SK-N-SH (cell line): ENCODE measurements around the gene SDSL. TPM values are rescaled to one million over a fixed set of nuclear protein-coding genes. Genes with fewer than 3 reads are reported as not detected.

Experiments used
- CTCF ChIA-PET: fragments of 300-600, 350-600 bp; formaldehyde crosslinking; extraction: SDS; loops from one replicate; lab custom pipeline; 2021; lab: Yijun Ruan, JAX
- POLR2A ChIA-PET: fragments of 350-600 bp; sonication (Branson Sonifier 250); formaldehyde crosslinking; extraction: SDS; loops from one replicate; lab custom pipeline; 2020; ENCODE audit warnings: antibody characterized with exemption, inconsistent platforms; lab: Yijun Ruan, JAX
- DNase-seq: peaks from one replicate; pipeline ENCODE4 v3.0.0; 2012
- H2AFZ ChIP-seq: fragments of 200-600 bp; sonication (generic); 2 replicates; pipeline ENCODE4 v1.8.1; 2016; ENCODE audit warnings: antibody characterized with exemption, mild to moderate bottlenecking, low read depth
- H3F3A ChIP-seq: fragments of 200-600 bp; sonication (generic); replicated peaks from 2 replicates; pipeline ENCODE3; 2016; ENCODE audit warnings: antibody characterized with exemption, mild to moderate bottlenecking; ENCODE audit not compliant: insufficient read depth
- H3K27ac ChIP-seq, 2 experiments: fragments of 200-500 bp in 1 of 2; fragments of 200-600 bp in 1 of 2; sonication (Bioruptor generic) in 1 of 2; sonication (generic), shearing (Covaris generic) in 1 of 2; 2 replicates each; pipeline versions ENCODE4 v1.5.1 to v1.6.1; 2014 to 2016; ENCODE audit warnings: low read depth in 2 of 2, inconsistent platforms in 1 of 2, low read length in 1 of 2, mild to moderate bottlenecking in 1 of 2, mixed read lengths in 1 of 2
- H3K27me3 ChIP-seq: fragments of 200-600 bp; sonication (generic), shearing (Covaris generic); 2 replicates; pipeline ENCODE4 v1.6.1; 2016; ENCODE audit warnings: mixed run types; ENCODE audit not compliant: insufficient read depth
- H3K36me3 ChIP-seq, 2 experiments: fragments of 200-500 bp in 1 of 2; fragments of 200-600 bp in 1 of 2; sonication (Bioruptor generic) in 1 of 2; sonication (generic) in 1 of 2; replicated peaks in 1 of 2; 2 replicates each; pipeline versions ENCODE3 to v1.5.1; 2014 to 2016; ENCODE audit warnings: low read length in 1 of 2, mild to moderate bottlenecking in 1 of 2; ENCODE audit not compliant: insufficient read depth in 2 of 2, control insufficient read depth in 1 of 2
- H3K4me1 ChIP-seq, 2 experiments: fragments of 200-500 bp in 1 of 2; fragments of 200-600 bp in 1 of 2; sonication (Bioruptor generic) in 1 of 2; sonication (generic), shearing (Covaris generic) in 1 of 2; 2 replicates each; pipeline versions ENCODE4 v1.5.1 to v1.6.1; 2014 to 2016; ENCODE audit warnings: low read depth in 1 of 2, low read length in 1 of 2, mixed run types in 1 of 2; ENCODE audit not compliant: insufficient read depth in 2 of 2, control insufficient read depth in 1 of 2
- H3K4me2 ChIP-seq: fragments of 200-600 bp; sonication (generic), shearing (Covaris generic); 2 replicates; pipeline ENCODE4 v1.6.1; 2017; ENCODE audit warnings: mixed run types
- H3K4me3 ChIP-seq, 2 experiments: fragments of 200-500 bp in 1 of 2; fragments of 200-600 bp in 1 of 2; sonication (Bioruptor generic) in 1 of 2; sonication (generic), shearing (Covaris generic) in 1 of 2; 2 replicates each; pipeline versions ENCODE4 v1.5.1 to v1.8.1; 2014 to 2016; ENCODE audit warnings: low read depth in 2 of 2, inconsistent platforms in 1 of 2, low read length in 1 of 2, mild to moderate bottlenecking in 1 of 2, mixed read lengths in 1 of 2, moderate library complexity in 1 of 2
- H3K79me2 ChIP-seq: fragments of 200-600 bp; sonication (generic); 2 replicates; pipeline ENCODE4 v1.8.1; 2017; ENCODE audit warnings: mild to moderate bottlenecking; ENCODE audit not compliant: insufficient read depth
- H3K9ac ChIP-seq: fragments of 200-600 bp; sonication (generic); 2 replicates; pipeline ENCODE4 v1.6.1; 2017; ENCODE audit warnings: mixed run types
- H3K9me2 ChIP-seq: fragments of 200-600 bp; sonication (generic); 2 replicates; pipeline ENCODE4 v1.6.1; 2017; ENCODE audit warnings: mixed run types
- H3K9me3 ChIP-seq: fragments of 200-600 bp; sonication (generic); 2 replicates; pipeline ENCODE4 v1.6.1; 2017; ENCODE audit warnings: mixed run types, mild to moderate bottlenecking, moderate library complexity
- H4K20me1 ChIP-seq: fragments of 200-600 bp; sonication (generic); 2 replicates; pipeline ENCODE4 v1.6.1; 2017; ENCODE audit warnings: mild to moderate bottlenecking, mixed run types; ENCODE audit not compliant: insufficient read depth
- EZH2phosphoT487 ChIP-seq: fragments of 200-600 bp; sonication (generic); IDR thresholded peaks from 2 replicates; pipeline ENCODE4 v1.6.1; 2017; ENCODE audit warnings: low read depth, mixed run types, mild to moderate bottlenecking, antibody characterized with exemption, moderate library complexity, borderline replicate concordance
- FOSL2 ChIP-seq: IDR thresholded peaks from 2 replicates; pipeline ENCODE4 v1.4.0; 2012; ENCODE audit warnings: low read depth, mild to moderate bottlenecking, moderate library complexity, borderline replicate concordance
- FOXJ3 ChIP-seq: sonication (generic); formaldehyde crosslinking; IDR thresholded peaks from 2 replicates; pipeline ENCODE4 v1.5.1; 2020; ENCODE audit warnings: mild to moderate bottlenecking, missing genetic modification reagents
- FOXM1 ChIP-seq: IDR thresholded peaks from 2 replicates; pipeline ENCODE4 v1.4.0; 2012; ENCODE audit warnings: low read depth, mild to moderate bottlenecking
- GABPA ChIP-seq: IDR thresholded peaks from 2 replicates; pipeline ENCODE4 v1.4.0; 2012; ENCODE audit warnings: low read depth, mild to moderate bottlenecking
- GATA2 ChIP-seq: sonication (generic); formaldehyde crosslinking; IDR thresholded peaks from 2 replicates; pipeline ENCODE4 v1.5.0; 2020; ENCODE audit warnings: mild to moderate bottlenecking, missing genetic modification reagents
- JUND ChIP-seq: IDR thresholded peaks from 2 replicates; pipeline ENCODE4 v1.4.0; 2012
- MXI1 ChIP-seq: IDR thresholded peaks from 2 replicates; pipeline ENCODE4 v1.6.1; 2012; ENCODE audit warnings: mild to moderate bottlenecking, low read depth, low read length, improper control_type of control experiment
- NFIC ChIP-seq: IDR thresholded peaks from 2 replicates; pipeline ENCODE4 v1.4.0; 2012; ENCODE audit warnings: borderline replicate concordance
- POLR2AphosphoS5 ChIP-seq: IDR thresholded peaks from 2 replicates; pipeline ENCODE4 v1.6.1; 2012; ENCODE audit warnings: low read depth, low read length
- RCOR1 ChIP-seq: fragments of 150-350 bp; IDR thresholded peaks from 2 replicates; pipeline ENCODE4 v1.6.1; 2017; ENCODE audit warnings: antibody characterized with exemption, low read length
- RFX5 ChIP-seq: IDR thresholded peaks from 2 replicates; pipeline ENCODE4 v1.6.1; 2012; ENCODE audit warnings: mild to moderate bottlenecking, improper control_type of control experiment, low read length
- RXRA ChIP-seq: IDR thresholded peaks from 2 replicates; pipeline ENCODE4 v1.4.0; 2012; ENCODE audit warnings: low read depth, mild to moderate bottlenecking, borderline replicate concordance
- SIN3A ChIP-seq: IDR thresholded peaks from 2 replicates; pipeline ENCODE4 v1.6.1; 2012; ENCODE audit warnings: low read depth, mild to moderate bottlenecking, low read length, moderate library complexity, borderline replicate concordance
- TAF1 ChIP-seq: IDR thresholded peaks from 2 replicates; pipeline ENCODE4 v1.6.1; 2012; ENCODE audit warnings: low read depth, mild to moderate bottlenecking, low read length, moderate library complexity, borderline replicate concordance
- YY1 ChIP-seq: IDR thresholded peaks from 2 replicates; pipeline ENCODE4 v1.4.0; 2012; ENCODE audit warnings: low read depth, mild to moderate bottlenecking
- WGBS: methylation state at CpG from one replicate; pipeline ENCODE4 v1.1.6; 2017; ENCODE audit warnings: low lambda C conversion rate; 5-methylcytosine and 5-hydroxymethylcytosine counted together
- polyA plus RNA-seq, 3 experiments: library from polyadenylated mRNA; depleted of rRNA; stranded (reverse); fragments of >200 nt; gene quantifications; 2 replicates each; pipeline ENCODE4 v1.2.3, GENCODE V29; 2012
- TF ChIP-seq, protein P1 (sequence below): fragments of 200-600 bp; sonication (generic); IDR thresholded peaks from 2 replicates; pipeline ENCODE4 v1.6.1; 2017; ENCODE audit warnings: antibody characterized with exemption, mild to moderate bottlenecking, moderate library complexity
- TF ChIP-seq, protein P2 (sequence below): IDR thresholded peaks from 2 replicates; pipeline ENCODE4 v1.4.0; 2012; ENCODE audit warnings: low read depth, borderline replicate concordance
- TF ChIP-seq, protein P3 (sequence below): IDR thresholded peaks from 2 replicates; pipeline ENCODE4 v1.4.0; 2012; ENCODE audit warnings: low read depth
- TF ChIP-seq, protein P4 (sequence below): IDR thresholded peaks from 2 replicates; pipeline ENCODE4; 2012

SDSL gene
- polyA plus RNA-seq, 1 of the 3 experiments (the other 2 are of a cell fraction) = 33.7 TPM

DNA sequence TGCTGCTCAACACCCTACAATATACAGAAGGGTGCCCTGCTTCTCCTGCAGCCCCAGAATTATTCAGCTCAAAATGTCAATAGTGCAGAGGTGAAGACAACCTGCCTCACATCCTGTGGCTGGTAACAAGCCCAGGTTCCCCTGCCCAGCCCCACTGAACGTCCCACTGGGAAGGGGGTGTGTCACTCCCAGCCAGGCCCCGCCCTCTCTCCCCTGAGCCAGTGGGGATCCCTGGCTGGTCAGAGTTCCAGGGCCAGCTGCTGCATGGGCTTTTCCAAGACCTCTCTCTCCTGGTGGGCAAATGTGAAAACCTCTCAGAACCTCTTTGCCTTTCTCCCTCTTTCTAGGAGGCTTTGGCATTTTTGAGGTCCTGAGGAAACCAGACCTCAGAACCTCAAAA, 63.1 kb downstream of the SDSL start (continued):
- TF ChIP-seq POLR2AphosphoS5 (no peak), RXRA (no peak), FOSL2 (no peak), FOXJ3 (CRISPR knock-in tag) (no peak), RCOR1 (no peak), MXI1 (no peak), RFX5 (no peak)
- TF ChIP-seq, protein P1, sequence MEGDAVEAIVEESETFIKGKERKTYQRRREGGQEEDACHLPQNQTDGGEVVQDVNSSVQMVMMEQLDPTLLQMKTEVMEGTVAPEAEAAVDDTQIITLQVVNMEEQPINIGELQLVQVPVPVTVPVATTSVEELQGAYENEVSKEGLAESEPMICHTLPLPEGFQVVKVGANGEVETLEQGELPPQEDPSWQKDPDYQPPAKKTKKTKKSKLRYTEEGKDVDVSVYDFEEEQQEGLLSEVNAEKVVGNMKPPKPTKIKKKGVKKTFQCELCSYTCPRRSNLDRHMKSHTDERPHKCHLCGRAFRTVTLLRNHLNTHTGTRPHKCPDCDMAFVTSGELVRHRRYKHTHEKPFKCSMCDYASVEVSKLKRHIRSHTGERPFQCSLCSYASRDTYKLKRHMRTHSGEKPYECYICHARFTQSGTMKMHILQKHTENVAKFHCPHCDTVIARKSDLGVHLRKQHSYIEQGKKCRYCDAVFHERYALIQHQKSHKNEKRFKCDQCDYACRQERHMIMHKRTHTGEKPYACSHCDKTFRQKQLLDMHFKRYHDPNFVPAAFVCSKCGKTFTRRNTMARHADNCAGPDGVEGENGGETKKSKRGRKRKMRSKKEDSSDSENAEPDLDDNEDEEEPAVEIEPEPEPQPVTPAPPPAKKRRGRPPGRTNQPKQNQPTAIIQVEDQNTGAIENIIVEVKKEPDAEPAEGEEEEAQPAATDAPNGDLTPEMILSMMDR = no peak
- TF ChIP-seq, protein P2, sequence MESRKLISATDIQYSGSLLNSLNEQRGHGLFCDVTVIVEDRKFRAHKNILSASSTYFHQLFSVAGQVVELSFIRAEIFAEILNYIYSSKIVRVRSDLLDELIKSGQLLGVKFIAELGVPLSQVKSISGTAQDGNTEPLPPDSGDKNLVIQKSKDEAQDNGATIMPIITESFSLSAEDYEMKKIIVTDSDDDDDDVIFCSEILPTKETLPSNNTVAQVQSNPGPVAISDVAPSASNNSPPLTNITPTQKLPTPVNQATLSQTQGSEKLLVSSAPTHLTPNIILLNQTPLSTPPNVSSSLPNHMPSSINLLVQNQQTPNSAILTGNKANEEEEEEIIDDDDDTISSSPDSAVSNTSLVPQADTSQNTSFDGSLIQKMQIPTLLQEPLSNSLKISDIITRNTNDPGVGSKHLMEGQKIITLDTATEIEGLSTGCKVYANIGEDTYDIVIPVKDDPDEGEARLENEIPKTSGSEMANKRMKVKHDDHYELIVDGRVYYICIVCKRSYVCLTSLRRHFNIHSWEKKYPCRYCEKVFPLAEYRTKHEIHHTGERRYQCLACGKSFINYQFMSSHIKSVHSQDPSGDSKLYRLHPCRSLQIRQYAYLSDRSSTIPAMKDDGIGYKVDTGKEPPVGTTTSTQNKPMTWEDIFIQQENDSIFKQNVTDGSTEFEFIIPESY = no peak

DNA sequence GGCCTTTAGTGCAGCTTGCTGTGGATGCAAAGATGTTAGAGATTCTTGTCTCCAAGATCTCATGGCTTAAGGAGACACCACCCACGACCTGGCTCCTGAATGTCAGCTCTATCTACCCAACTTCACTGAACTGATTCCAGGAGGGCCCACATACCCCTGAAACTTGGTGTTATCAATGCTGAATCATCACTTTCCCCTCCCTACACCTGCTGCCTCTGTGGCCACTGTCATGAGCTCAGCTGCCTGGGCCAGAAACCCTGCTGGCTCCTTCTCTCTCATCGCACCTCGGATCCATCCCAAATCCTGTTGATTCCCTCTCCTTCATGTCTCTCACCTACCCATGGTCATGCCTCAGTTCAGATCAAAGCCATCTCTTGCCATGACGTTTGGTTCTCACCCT, 64.5 kb downstream of the SDSL start:
- TF ChIP-seq EZH2phosphoT487 = no peak
- TF ChIP-seq NFIC = no peak
- TF ChIP-seq GABPA = no peak
- TF ChIP-seq TAF1 = no peak
- TF ChIP-seq, protein P3, sequence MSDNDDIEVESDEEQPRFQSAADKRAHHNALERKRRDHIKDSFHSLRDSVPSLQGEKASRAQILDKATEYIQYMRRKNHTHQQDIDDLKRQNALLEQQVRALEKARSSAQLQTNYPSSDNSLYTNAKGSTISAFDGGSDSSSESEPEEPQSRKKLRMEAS = no peak
- TF ChIP-seq, protein P4, sequence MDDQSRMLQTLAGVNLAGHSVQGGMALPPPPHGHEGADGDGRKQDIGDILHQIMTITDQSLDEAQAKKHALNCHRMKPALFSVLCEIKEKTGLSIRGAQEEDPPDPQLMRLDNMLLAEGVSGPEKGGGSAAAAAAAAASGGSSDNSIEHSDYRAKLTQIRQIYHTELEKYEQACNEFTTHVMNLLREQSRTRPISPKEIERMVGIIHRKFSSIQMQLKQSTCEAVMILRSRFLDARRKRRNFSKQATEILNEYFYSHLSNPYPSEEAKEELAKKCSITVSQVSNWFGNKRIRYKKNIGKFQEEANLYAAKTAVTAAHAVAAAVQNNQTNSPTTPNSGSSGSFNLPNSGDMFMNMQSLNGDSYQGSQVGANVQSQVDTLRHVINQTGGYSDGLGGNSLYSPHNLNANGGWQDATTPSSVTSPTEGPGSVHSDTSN = no peak
- no peak for TF ChIP-seq SIN3A
- no peak for TF ChIP-seq FOXM1
- TF ChIP-seq JUND = no peak
- no peak for TF ChIP-seq GATA2 (CRISPR knock-in tag)
- TF ChIP-seq, protein P1 = no peak
- TF ChIP-seq YY1 = no peak
- no peak for TF ChIP-seq MXI1
- no peak for TF ChIP-seq RFX5
- Histone ChIP-seq H3K4me1 (no peaks in the 10 kb centered on the region), H3K4me3 (no peak overlapping the region), H3K79me2 (no peaks in the 10 kb centered on the region), H3K27me3 (no peaks in the 10 kb centered on the region), H3K4me2 (no peak overlapping the region), H4K20me1 (no peaks in the 10 kb centered on the region), H2AFZ (no peak overlapping the region), H3F3A (no peaks in the 10 kb centered on the region), H3K27ac (no peak overlapping the region), H3K36me3 (no peaks in the 10 kb centered on the region), H3K9ac (no peak overlapping the region), H3K9me2 (no peaks in the 10 kb centered on the region), H3K9me3 (no peaks in the 10 kb centered on the region)
- CTCF ChIA-PET = interaction anchor here (0.6 kb wide), 1 partner anchor 469 kb away, joined by 3 read pairs; no protein-coding TSS in a partner anchor
- 0% methylated on average over 4 of the region's 4 CpGs for WGBS
- no peak for DNase-seq
- POLR2A ChIA-PET = no interaction called here
